ENCODE data around the gene MYOZ3.

The MYOZ3 gene

DNA sequence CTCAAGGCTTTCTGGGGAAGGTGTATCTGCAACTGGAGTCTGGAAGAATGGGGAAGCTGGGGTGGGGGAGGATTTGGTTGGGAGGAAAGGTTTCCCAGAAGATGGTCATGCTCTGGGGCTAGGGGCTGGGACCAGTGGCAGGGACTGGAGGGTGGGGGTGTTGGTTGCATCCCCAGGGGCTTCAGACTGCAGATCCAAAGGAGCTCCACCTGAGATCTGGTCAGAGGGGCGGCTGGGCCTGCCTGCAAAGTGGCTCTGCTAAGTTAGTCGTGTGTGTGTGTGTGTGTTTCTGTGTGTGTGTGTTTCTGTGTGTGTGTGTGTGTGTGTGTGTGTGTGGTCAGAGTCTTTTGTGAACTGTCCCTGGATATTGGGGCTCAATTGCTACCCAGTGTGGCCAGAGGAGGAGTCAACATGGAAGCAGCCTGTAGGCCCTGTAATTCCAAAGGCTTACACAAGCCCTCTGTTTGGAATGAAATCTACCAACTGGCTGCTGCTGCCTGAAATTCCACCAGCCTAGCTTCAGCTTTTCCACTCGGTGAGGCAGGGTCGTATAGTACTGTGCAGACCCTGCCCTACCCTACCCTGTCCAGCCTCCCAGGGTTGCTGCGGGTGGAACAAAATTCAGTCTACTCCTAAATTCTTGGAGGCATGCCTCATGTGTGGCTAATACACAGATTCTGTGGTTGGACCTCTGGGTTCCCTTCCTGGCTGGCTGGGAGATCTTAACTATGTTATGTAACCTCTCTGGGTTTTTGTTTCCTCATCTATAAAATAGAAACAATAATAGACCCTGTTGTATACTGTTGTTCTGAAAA lies 33.1 kb upstream of the MYOZ3 start:
- no peak for DNase-seq

DNA sequence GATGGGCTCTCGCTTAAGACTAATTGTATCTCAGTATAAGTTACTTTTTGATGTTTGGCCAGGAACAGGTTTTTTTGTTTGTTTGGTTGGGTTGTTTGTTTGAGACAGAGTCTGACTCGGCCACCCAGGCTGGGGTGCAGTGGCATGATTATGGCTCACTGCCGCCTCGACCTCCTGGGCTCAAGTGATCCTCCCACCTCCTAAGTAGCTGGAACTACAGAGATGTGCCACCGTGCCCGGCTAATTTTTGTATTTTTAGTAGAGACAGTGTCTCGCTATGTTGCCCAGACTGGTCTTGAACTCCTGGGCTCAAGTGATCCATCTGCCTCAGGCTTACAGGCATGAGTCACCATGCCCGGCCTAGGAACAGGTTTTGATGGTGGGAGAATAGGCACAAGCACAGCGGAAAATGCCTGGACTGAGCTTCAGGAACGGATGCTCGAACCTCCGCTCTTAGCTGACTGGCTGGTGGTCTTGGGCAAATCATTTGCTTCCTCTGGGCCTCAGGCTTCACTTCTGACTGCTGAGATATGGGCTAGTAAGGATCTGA lies 32.0 kb upstream of the MYOZ3 start:
- no peak for DNase-seq

DNA sequence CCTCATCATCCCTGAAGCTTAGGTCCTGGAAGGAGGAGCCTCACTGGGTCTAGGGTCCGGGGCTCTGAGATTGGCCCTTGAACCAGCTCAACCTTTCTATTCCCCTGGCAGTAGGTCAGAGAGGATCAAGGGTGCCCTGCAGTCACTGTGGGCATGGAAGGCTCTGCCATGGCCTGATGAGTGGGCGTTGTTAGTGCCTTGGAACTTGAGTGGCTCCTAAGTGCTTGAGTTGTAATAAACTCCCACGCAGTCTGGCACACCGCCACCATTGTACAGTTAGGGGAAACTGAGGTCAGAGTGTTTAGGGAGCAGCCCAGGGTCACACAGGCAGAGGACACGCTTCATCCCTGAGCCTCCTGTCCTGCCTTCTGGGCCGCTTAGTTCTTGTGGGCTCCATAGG lies 31.0 kb upstream of the MYOZ3 start:
- DNase-seq = no peak

DNA sequence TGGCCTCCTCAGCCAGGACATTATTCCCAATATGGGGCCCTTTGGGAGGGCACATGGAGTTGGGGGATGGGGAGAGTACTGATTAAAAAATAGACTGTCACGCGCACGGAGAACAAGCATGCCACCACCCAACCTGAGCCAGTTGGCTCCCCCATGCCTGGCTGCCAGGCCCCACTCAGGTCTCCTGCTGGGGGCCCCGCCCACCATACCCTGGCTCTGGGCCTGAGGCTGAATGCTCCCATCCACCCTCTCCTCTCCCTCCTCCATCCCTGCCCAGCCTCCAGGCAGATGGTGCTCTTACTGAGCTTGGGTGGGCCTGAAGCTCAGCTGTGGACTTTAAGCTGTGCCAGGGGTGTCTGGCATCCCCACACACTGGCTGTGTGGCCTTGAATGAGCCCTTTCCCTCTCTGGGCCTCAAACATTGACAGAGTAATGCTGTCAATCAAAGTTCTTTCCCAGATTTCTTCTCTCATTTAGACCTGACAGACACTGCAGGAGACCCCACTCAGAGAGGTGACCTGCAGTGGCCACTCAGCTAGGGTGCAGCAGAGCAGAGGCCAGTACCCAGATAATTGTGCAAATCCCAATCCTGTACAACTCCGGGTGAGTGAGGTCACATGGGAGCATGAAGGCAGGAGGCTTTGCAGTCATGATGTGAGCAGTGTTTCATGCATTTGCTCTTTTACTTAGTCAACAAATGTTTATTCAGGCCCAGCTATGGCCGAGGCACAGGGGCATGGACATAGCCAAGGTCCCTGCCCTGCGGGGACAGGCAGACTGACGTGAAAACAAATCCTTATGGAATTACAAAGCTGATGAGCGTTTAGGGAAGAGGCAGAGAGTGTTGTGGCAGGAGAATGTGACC lies 30.4 kb upstream of the MYOZ3 start:
- DNase-seq = no peak

DNA sequence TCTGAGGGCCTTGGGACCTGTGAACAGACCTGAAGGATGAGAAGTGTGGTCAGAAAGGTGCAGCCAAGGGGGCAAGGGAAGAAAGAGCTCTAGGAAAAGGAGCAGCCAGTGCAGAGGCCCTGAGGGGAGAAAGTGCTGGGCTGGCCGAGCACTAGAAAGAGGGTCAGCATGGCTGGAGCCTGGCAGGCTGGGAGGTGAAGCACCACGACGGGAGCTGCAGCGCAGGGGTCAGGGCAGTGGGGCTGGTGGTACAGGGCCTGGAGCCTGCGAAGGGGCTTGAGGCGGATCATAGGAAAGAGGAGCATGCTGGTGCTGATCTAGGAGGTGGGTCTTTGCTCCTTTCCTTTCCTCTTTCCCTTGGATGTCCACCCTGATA lies 29.7 kb upstream of the MYOZ3 start:
- no peak for DNase-seq

DNA sequence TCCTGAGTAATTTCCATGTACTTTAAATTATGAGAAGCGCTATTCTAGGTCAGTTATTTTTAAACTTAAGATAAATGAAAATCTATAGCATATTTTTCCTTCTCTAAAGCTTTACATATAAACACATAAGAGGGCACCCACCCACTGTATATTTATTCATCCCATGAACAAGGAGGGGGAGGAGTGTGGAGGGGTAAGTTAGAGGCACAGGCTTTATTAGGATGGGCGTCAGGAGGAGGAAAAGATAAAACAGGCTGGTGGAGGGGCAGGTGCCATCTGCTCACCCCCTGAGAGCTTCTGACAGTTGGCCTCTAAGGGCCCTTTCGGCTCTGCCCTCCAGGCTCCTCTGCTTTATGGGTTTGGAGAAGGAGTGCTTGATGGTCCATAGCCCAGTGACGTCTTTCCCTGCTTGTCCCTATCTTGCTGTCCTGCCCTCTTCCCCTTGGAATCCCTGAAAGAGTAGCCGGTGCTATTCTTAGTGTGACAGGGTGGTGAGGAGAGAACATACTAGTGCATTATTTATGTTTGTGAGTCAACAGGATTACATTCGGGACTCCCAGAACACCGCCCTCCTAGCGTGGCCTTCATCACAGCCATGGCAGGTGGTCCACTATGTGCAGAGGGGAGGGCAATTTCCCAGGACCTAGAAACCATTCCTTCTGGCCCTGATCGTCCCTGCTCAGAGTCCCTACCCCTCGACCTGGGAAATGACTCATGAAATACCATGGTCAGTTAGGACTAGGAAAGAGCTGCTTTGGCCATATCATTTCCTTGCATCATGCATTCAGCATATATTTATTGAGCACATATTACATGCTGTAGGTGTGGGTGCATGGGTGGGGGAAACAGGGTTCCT lies 28.5 kb upstream of the MYOZ3 start:
- DNase-seq = no peak

DNA sequence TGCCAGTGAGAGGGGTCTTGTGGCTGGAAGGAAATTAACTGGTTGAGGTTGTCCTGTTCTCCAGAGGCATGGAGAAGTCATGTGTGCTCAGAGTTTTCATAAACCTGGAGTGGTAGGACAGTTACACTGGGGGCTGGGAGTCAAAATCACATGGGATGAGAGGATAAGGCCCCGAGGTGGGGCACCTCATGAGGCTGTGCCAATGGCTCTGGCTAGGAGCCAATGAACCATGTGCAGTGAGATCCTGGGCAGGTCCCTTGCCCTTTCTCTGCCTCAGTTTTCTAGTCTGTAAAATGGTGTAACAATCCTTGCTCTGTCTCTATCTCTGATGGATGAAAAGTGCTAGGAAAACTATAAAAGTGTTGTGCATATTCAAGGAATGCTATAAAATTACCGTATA lies 27.6 kb upstream of the MYOZ3 start:
- DNase-seq = no peak

DNA sequence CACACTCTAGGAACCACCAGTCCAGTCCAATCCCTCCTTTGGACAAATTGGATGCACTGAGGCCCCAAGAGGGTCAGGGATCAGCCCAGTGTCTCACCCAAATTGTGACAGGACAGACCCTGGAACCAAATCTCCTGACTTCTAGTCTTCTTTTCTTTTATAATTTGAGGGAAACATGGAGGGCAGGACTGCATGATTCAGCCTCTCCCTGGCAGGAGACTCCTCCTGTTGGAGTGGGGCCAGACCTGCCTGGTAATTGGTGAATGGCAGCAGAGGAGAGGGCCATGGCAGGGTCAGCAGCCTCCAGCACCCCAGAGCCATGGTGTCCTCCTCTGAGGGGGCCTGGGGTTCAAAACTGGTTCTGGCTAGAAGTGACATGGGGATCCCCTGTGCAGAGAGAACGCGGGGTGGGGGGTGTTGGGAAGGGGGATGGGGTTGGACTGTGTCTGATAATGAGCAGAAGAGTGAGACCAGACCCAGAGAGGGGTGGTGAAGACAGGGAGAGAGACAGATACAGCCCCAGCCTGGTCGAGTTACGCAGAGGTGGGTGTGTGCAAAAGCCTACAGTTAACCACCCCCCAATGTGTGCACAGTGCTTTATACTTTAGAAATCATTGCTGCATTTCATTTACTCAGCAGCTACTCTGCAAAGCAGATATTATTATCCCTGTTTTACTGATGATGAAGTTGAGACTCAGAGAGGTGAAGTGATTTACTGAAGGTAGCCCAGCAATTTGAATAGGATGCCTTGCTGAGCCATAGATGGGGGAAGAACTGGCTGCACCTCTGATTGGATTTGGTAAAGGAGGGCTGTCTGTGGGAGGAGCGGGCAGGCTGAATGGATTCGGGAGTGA lies 24.4 kb upstream of the MYOZ3 start:
- no peak for DNase-seq

DNA sequence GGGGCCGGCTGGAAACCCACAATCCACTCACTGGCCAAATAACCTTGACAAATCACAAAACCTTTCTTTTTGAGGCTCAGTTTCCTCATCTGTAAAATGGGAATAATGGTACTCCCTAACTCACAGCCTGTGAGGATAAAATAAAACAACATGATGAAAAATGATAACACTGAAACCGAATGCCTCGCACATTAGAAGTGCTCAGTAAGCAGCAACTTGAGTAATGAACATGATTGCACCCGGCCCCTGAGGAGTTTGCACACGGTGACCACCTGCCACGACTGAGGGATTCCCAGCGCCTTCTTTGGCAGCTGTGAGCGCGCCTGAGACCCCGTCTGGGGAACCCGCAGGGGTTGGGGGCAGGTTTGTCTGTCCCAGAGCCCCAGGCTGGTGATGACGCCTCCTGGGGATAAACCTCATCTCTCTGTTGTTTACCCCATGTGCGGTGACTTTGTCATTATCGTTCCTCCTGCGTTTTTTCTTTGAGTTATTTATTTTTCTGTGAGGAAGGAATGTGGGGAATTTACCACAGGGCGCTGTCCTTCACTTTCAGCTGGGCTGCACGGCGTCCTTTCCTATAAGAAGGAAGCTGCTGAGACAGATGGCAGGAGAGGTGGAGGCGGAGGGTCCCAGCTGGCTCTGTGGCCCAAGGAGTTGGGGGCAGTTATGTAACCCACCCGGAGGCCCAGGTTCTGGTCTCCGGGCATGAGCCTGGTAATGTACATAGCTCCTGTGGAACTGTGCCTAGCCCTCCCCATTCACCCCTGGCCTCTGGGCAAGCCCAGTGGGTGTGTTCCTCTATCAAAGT lies 23.6 kb upstream of the MYOZ3 start:
- no peak for DNase-seq

DNA sequence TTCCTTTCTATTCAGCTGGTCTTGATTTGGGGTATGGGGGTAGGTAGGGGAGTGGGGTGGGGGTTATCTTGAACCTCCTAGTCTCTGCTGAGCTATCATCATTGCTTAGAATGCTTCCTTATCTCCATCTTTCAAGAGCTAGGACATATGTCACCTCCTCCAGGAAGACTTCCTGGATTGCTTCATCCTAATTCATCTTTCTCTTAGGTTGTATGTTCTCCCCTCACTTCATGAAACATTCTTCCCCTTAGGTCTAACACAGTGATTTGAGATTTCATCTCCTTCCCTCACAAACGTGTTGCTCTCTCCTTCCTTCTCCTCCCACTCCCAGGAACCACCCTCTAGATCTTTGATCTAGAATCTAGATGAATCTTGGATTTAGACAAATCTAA lies 23.0 kb upstream of the MYOZ3 start:
- DNase-seq = no peak

DNA sequence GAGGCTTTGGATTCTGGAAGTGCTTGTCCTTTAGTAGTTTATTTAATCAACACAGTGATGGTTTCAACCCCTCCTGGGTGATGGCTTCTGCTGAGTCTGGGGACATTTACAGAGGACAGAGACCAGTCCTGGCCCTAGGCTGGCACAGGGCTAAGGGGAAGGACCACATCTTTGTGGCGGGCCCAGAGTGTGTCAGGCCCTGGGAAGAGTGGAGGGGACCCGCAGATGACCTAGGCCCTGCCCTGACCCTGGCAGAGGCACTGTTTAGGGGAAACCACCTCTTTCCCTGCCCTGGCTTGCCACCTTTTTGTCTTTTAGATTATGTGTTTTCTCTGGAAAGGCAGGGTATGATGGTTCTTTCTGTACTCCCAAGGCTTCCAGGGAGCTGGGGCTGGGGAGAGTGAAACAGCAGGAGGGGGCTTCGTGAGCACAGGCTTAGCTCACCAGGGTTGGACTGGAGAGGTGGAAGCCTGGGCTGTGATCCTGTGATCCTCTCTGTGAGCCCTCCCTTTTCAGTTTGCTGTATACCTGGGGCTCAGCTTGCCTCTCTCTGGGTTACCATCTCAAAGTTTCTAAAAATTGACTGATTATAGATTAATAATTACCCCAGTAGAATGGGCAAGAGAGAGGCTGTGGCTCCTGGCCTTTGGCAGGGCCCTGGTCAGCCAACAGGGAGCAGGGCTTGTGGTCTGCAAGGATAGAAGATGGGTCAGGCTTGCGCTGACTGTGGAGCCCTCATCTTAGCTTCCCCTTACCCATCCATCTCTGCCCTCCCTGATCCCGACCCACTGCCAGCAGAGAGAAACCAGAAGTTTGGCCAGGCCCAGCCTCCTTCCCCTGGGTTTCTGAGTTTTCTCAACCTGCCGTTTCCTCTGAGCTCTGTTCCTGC lies 22.3 kb upstream of the MYOZ3 start:
- DNase-seq = no peak

DNA sequence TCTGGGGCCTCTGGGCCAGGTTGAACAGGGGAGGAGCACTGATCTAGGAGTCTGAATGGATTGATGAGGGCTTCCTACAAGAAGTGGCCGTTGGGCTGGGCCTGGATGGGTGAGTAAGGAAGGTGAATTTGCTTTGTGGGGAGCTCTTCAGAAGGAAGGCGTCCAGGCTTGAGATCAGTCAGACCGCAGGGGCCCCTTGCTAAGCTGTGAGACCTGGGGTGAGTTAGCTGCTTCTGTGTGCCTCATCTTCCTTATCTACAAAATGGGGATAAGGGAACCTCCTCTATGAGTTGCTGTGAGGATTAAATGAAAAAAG lies 21.7 kb upstream of the MYOZ3 start:
- no peak for DNase-seq

DNA sequence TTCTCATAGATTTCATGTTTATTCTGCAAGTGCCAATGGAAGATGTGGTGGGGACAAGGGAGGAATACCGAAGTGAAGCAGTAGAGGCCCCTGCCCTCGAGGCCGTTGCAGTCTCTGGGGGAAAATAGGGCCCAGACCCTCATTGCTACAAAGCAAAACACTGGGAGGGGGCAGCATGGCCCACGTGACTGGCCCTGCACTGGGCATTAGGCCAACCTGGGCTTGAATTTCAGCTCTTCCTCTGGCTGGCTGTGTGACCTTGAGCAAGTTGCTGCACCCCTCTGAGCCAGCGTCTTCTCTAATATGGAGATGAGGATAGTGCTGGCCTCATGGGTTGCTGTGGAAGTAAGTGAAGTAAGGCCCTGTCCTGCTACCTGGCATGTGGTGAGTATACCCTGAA lies 21.3 kb upstream of the MYOZ3 start:
- no peak for DNase-seq

DNA sequence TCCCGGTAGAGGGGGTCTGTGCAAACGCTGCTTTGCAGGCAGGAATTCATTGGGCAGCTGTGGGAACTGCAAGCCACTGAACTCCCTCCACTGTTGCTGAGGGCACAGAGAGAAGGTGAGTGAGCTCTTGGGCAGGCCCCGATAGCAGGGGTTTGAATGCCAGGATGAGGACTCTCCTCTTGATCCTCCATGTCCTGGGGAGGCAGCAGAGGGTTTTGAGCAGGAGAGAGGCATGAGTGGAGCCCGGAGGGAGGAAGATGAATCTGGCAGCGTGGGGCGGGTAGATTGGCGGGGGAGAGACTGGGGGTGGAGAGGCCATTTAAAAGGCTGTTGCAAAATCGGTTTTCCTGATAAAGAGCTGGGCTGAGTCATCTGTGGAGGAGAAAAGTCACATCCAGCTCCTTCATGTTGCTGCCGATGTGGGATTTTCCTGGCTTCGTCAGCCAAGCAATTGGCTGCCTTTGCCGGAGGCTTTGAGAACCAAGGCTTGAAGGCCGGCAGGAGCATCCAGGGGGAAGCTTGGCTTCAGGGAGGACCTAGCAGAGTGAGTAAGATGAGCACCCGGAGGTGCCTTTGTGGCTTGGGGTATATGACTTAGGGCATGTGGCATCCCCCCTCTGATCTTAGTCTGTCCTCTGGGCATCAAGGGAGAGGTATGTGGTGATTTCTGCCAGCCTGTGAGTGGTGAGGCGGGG lies 20.6 kb upstream of the MYOZ3 start, which contains the start of gene SYNPO:
TSS of gene SYNPO (plus strand) at position 350 of the 695 bp plus-strand sequence. CDS start 7,616 bp downstream, outside the sequence.
- DNase-seq = no peak

DNA sequence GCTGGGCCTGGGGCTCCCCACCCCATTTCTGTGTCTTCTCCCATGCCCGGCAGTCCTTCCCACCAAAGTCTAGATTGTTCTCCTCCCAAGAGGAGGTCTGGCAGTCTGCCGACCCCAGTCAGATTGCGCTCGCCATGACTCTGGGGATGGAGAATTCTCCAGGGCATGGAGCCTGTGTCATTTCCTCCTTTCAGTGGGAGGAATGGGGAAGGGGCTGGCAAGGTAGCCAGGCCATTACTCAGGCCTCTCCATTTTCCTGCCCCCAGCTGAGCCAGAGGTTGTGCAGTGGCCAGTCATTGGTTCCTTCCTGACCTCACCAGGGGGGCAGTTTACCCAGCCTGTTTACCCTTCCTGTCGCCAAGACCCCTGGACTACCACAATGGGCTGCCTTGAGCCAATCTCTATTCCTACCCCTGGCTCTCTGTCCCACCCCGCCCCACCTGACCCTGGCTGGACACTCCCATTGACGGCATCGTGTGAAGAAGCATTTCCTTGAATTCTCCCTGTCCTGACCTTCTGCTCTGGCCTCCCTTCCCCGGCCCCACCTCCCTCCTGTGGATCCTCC lies 20.0 kb upstream of the MYOZ3 start:
- DNase-seq = no peak

DNA sequence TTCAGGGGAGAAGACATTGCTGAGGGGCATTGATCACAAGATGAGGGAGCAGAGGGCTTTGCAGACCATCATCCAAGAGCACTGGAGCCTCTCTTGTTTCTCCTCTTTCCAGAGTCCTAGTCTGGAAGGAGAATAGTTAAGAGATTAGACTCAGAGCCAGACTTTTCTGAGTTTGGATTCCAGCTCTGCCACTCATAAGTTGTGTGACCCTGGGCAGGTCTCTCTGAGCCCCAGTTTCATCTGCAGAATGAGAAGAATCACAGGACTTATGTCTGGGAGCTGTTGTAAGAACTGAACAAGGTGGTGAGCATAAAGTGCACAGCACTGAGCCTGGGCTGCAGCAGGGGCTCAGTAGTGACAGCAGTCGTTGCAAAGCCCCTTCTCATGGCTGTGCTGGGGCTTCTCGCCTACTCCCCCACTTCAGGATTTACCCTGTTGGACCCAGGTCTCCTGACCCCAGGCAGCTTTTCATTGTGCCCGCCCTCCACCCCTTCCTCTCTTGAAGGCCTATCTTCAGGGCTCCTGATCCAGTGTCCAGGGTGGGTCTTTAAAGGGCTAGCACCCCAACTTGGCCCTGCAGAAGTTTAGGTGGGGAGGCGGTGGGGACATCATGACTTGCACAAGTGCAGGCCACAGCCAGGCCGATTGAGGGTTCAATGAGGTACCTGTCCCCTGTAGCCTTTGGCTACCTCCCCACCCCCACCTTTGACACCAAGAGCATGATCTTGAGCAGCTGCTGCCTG lies 19.1 kb upstream of the MYOZ3 start:
- no peak for DNase-seq

DNA sequence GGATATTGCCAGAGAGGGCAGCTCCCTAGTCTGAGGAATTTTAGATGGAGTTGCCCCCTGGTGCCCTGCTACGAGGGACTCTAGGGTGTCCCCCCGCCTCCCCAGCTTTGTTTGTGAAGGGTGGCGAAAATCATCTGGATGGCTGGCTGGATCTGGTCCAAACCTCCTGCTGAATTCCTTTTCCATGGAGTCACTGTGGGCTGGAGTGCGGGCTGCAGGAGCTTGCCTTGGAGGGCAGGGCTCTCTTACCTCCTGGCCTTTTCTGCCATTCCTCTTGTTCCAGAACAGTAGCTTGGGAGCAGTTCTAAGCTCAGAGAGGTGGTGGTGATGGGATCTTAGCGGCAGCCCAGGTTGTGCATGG lies 18.5 kb upstream of the MYOZ3 start:
- no peak for DNase-seq

DNA sequence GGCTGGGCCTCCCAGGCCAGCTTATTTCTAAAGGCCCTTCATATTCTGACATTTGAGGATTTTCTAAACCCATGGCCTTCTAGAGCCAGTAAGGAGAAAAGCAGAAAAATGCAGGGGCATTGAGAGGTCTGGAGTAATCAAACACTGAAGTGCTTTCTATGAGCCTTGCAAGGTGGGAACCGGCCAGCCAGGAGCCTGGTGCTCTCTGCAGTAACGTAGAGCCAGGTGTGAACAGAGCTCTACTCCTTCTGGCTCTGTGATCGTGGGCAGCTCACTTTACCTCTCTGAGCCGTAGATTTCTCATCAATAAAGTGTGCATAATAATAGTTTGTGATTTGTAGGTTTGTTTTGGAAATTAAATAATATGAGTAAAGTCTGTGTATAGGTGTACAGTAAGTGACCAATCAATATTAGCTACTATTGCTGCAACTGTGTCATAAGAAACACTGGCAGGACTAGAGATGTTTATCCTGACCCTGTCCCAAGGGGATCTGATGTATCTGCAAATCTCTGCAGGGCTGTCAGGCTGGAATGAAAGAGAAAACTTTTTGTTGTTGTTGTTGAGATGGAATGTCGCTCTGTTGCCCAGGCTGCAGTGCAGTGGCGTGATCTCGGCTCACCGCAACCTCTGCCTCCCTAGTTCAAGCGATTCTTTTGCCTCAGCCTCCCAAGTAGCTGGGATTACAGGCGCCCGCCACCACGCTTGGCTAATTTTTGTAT lies 17.9 kb upstream of the MYOZ3 start:
- DNase-seq = no peak
